Embryonic facial prominence (tissue), 1 donor: ENCODE results near the gene TBC1D16.

ENCODE experiments used
- DNase-seq: peaks from one replicate; pipeline ENCODE4 v3.0.0-alpha.2; 2016; ENCODE audit errors: extremely low spot score

Gene TBC1D16

GRCh38 chr17:79950751-79951150, 84.9 kb downstream of the TBC1D16 start:
- DNase-seq = peak; percentile 50

- no peak for DNase-seq
Measured at GRCh38 chr17:79950306-79950705, 85.4 kb downstream of the TBC1D16 start.

- no peak for DNase-seq
Measured at GRCh38 chr17:79949656-79950209, 85.9 kb downstream of the TBC1D16 start.

- no peak for DNase-seq
Measured at GRCh38 chr17:79948945-79949655, 86.6 kb downstream of the TBC1D16 start.

GRCh38 chr17:79948406-79948944, 87.2 kb downstream of the TBC1D16 start:
- no peak for DNase-seq

- DNase-seq = no peak
Measured at GRCh38 chr17:79947351-79948031, 88.2 kb downstream of the TBC1D16 start.

- DNase-seq = no peak
Measured at GRCh38 chr17:79946352-79947231, 89.1 kb downstream of the TBC1D16 start.

GRCh38 chr17:79945591-79946255, 89.9 kb downstream of the TBC1D16 start:
- DNase-seq = no peak

GRCh38 chr17:79944821-79945391, 90.8 kb downstream of the TBC1D16 start:
- DNase-seq = no peak

GRCh38 chr17:79944251-79944812, 91.3 kb downstream of the TBC1D16 start:
- DNase-seq = no peak

GRCh38 chr17:79943347-79944241, 92.1 kb downstream of the TBC1D16 start:
- DNase-seq = no peak

GRCh38 chr17:79942591-79943346, 92.9 kb downstream of the TBC1D16 start:
- DNase-seq = no peak

GRCh38 chr17:79942011-79942405, 93.7 kb downstream of the TBC1D16 start:
- DNase-seq = no peak

GRCh38 chr17:79941088-79942010, 94.3 kb downstream of the TBC1D16 start:
- no peak for DNase-seq

- DNase-seq = no peak
Measured at GRCh38 chr17:79940459-79941087, 95.1 kb downstream of the TBC1D16 start.

GRCh38 chr17:79939755-79940458, 95.8 kb downstream of the TBC1D16 start:
- DNase-seq = no peak

- no peak for DNase-seq
Measured at GRCh38 chr17:79939094-79939435, 96.6 kb downstream of the TBC1D16 start.
